ENCODE measurements around the gene ZBTB20. TPM values are rescaled to one million over a fixed set of nuclear protein-coding genes. Genes with fewer than 3 reads are reported as not detected.
A peak's percentile ranks its signal among the peaks of the same experiment; 100 is the strongest.

Gene ZBTB20
- total and polyA plus RNA-seq, 5 experiments from 2014 or later = 16.5 to 50.8 (median 22.0) TPM

DNA sequence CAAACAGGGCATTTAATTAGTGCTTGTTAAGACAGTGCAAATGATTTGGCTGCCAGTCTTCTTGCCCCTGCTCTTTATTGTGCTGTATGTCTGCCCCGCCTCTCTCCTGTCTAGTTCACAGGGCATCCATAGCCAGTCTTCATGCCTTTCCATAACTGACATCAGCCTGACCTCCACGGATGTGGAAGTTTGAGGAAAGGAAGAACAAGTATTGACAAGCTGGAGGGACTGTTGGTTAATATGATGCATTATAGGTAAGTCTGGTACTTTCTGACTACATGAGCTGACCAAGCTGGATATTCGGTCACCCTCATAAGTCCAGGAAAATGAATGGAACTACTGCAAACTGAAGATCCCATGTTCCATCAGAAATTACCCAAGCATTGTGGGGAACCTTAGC is 527.3 kb downstream of the ZBTB20 start:
- Mint-ChIP-seq H3K36me3 (peaks cover 0 to 28% (median 15%) of the 10 kb centered on the region in 3 donors), H3K9me3 (no peaks in the 10 kb centered on the region), H3K4me1 (peaks cover 0 to 8% (median 2%) of the 10 kb centered on the region in 4 donors), H3K27me3 (no peaks in the 10 kb centered on the region), H3K4me3 (no peak overlapping the region), H3K27ac (no peak overlapping the region)
- ATAC-seq (no peak), DNase-seq (no peak)
- POLR2A ChIA-PET = no interaction called here

DNA sequence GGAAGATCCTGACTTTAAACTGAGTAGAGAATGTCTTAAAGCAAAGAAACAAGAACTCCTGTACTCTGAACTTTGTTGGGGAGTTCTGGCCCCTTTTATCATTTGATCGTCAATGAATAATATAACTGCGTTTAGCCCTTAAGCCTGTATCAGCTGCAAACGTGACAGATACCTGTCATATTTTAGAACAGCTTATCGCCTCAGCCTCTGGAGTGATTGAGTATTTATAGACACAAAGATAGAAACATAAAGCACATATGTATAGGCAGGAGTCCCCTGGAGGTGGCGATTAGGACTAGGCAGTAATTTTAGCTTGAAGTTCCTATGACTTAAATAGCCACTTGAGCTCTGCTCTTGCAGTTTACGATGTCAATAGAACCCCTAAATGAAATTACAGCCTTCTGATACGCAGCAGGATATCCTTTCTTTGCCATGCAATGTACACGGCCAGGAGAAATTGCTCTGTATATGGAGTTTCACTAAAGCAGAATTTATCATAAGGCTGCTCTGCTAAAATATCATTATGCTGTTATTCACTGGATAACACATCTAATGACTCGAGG is 531.5 kb downstream of the ZBTB20 start:
- DNase-seq = no peak
- POLR2A ChIA-PET = no interaction called here
- ATAC-seq = no peak
- Mint-ChIP-seq H3K27me3 (no peaks in the 10 kb centered on the region), H3K36me3 (peaks cover 0 to 9% (median 6%) of the 10 kb centered on the region in 3 donors), H3K27ac (no peak overlapping the region), H3K9me3 (no peaks in the 10 kb centered on the region), H3K4me1 (peaks cover 0 to 9% (median under 1%) of the 10 kb centered on the region in 4 donors), H3K4me3 (no peak overlapping the region)

DNA sequence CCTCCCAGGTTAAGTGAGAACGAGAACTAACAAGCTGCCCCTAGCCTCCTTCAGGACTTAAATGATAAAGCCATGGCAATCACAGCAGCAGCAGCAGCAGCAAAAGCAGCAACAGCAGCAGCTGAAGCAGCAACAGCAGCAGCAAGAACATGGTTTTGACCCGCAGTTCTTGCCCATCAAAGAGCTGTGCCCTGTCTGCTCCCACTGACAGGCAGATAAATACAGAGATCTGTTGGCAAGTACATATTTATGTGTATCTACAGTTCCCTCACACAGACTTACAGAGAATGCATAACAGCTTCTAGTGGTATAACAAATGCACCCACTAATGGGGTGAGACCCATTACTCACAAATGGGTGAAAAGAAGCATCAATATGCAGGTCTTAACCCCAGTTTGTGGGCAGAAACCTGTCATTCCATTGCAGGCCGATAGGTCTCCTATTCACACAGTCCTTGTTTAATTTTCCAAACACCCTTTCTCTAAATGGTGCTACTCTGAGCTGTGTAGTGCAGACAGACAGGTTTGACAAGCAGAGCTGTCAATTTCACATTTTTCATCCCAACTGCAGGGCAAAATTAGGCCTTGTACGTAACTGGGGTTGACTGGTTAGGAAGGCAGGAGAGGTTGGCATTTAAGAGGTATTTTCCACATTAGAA is 537.0 kb downstream of the ZBTB20 start:
- POLR2A ChIA-PET = no interaction called here
- Mint-ChIP-seq H3K9me3 (no peaks in the 10 kb centered on the region), H3K36me3 (peaks cover 0 to 11% (median 11%) of the 10 kb centered on the region in 3 donors), H3K27ac (no peak overlapping the region), H3K4me3 (no peak overlapping the region), H3K27me3 (no peaks in the 10 kb centered on the region), H3K4me1 (peaks cover 0 to 11% (median 5%) of the 10 kb centered on the region in 4 donors)
- DNase-seq (no peak), ATAC-seq (no peak)

GRCh38 chr3:114608293-114608692 is 538.8 kb downstream of the ZBTB20 start:
- Mint-ChIP-seq H3K4me1 (peaks cover 0 to 7% (median 5%) of the 10 kb centered on the region in 4 donors), H3K4me3 (no peak overlapping the region), H3K27ac (no peak overlapping the region), H3K27me3 (no peaks in the 10 kb centered on the region), H3K36me3 (peaks cover 0 to 15% (median 11%) of the 10 kb centered on the region in 3 donors), H3K9me3 (no peaks in the 10 kb centered on the region)
- ATAC-seq = no peak
- DNase-seq = no peak
- POLR2A ChIA-PET = no interaction called here

GRCh38 chr3:114606336-114606735 is 540.8 kb downstream of the ZBTB20 start:
- Mint-ChIP-seq H3K27me3 (no peaks in the 10 kb centered on the region), H3K36me3 (peaks cover 0 to 12% (median 9%) of the 10 kb centered on the region in 3 donors), H3K4me3 (no peak overlapping the region), H3K27ac (peak overlapping the region in 1 of 10 donors; percentile 10), H3K9me3 (no peaks in the 10 kb centered on the region), H3K4me1 (peaks cover 0 to 6% (median 4%) of the 10 kb centered on the region in 4 donors)
- DNase-seq = no peak
- no peak for ATAC-seq
- POLR2A ChIA-PET = no interaction called here

DNA sequence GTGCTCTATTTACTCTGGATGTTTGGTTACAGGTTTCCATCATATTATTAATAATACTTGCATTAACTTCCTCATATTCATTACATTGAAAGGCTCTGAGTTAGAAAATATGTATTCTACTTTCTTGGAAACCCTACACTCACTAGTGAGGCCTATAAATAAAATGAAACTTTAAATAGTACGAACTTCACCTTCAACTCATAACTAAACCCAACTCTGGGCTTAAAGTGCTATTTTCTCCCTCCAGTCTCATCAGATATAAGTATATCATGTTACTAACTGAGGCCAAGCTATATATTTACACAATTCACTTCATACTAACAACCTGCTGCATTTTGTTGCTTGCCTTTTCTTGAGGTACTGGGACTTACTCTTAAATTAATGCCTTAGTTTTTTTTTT is 546.5 kb downstream of the ZBTB20 start:
- ATAC-seq (no peak), DNase-seq (no peak)
- Mint-ChIP-seq H3K27me3 (no peaks in the 10 kb centered on the region), H3K27ac (no peak overlapping the region), H3K9me3 (no peaks in the 10 kb centered on the region), H3K4me3 (no peak overlapping the region), H3K36me3 (peaks cover 0 to 18% (median 9%) of the 10 kb centered on the region in 3 donors), H3K4me1 (peaks cover 0 to 4% (median under 1%) of the 10 kb centered on the region in 4 donors)
- POLR2A ChIA-PET = no interaction called here

DNA sequence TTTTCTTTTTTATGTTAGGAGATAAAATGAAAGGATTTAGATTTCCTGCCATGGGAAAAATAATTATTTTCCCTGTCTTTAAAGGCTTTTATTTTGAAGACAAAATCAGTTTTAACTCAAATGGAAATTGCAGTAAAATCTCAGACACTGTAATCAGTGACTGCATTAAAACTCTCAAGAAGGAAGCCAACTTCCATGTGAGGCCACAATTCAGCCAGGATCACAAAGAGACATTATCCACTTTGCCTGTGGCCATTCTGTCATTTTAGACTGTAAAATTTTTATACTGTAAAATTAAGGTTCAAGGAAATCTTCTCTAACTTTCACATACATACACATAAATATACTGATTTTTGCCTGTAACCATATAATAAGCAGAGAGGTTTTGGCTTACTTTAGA is 549.2 kb downstream of the ZBTB20 start:
- DNase-seq = no peak
- H3K4me1 Mint-ChIP-seq = peaks cover 0 to 3% (median under 1%) of the 10 kb centered on the region in 4 donors
- no peak for ATAC-seq
- H3K36me3 Mint-ChIP-seq = peaks cover 0 to 12% (median 6%) of the 10 kb centered on the region in 3 donors
- no peak overlapping the region for H3K4me3 Mint-ChIP-seq
- H3K9me3 Mint-ChIP-seq = peaks cover 0 to 2% (median 0%) of the 10 kb centered on the region in 9 donors
- H3K27ac Mint-ChIP-seq = no peak overlapping the region
- POLR2A ChIA-PET = no interaction called here
- no peaks in the 10 kb centered on the region for H3K27me3 Mint-ChIP-seq

GRCh38 chr3:114597012-114597411 is 550.1 kb downstream of the ZBTB20 start:
- Mint-ChIP-seq H3K4me3 (no peak overlapping the region), H3K27me3 (no peaks in the 10 kb centered on the region), H3K4me1 (peaks cover 0 to 3% (median under 1%) of the 10 kb centered on the region in 4 donors), H3K36me3 (peaks cover 0 to 12% (median 6%) of the 10 kb centered on the region in 3 donors), H3K9me3 (peaks cover 0 to 2% (median 0%) of the 10 kb centered on the region in 9 donors), H3K27ac (no peak overlapping the region)
- ATAC-seq (no peak), DNase-seq (no peak)
- POLR2A ChIA-PET = no interaction called here

DNA sequence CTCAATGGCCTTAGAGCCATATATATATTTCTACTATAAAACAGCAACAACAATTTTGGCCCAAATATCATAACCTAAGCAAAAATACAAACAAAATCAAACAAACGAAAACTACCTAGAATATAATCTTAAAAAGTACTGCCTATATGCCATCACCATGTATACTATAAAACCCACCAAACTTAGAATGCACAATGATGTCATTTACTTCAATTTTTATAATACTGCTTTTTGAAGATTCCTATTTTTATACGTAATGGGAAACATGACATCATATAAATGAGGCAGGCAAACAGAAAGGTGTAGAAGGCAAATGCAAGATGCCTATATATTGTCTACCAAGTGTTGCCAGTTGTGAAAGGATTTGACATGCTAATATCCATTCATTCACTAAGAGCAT is 550.9 kb downstream of the ZBTB20 start:
- peaks cover 0 to 12% (median 6%) of the 10 kb centered on the region in 3 donors for H3K36me3 Mint-ChIP-seq
- no peak for DNase-seq
- peaks cover 0 to 2% (median 0%) of the 10 kb centered on the region in 9 donors for H3K9me3 Mint-ChIP-seq
- POLR2A ChIA-PET = no interaction called here
- no peaks in the 10 kb centered on the region for H3K27me3 Mint-ChIP-seq
- no peak overlapping the region for H3K4me3 Mint-ChIP-seq
- H3K27ac Mint-ChIP-seq = no peak overlapping the region
- ATAC-seq = no peak
- peaks cover 0 to 3% (median under 1%) of the 10 kb centered on the region in 4 donors for H3K4me1 Mint-ChIP-seq

DNA sequence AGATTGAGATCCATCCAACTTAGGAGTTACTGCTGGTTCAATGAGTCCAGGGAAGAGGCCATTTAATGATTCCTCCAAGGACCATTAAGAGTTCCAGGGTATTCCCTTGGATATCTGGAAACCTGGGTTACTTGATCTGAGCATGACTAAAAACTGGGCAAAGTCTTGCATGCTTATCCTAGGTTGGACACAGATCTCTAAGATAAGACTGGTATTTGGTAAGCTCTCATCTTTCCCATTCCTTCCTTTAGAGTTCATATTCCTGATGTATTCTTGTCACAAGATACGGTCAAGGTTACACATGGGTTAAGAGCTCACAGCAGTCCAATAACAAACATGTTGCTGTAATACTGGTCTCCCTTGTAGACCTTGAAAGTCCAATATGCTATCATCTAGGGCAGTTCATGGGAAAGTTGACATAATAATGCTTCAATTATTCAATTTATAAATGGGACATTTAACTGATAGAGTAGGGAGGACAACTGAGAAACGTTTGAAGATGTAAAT is 551.5 kb downstream of the ZBTB20 start:
- Mint-ChIP-seq H3K27ac (no peak overlapping the region), H3K36me3 (peaks cover 0 to 14% (median 6%) of the 10 kb centered on the region in 3 donors), H3K27me3 (no peaks in the 10 kb centered on the region), H3K4me1 (peaks cover 0 to 3% (median under 1%) of the 10 kb centered on the region in 4 donors), H3K4me3 (no peak overlapping the region), H3K9me3 (peaks cover 0 to 2% (median 0%) of the 10 kb centered on the region in 9 donors)
- POLR2A ChIA-PET = no interaction called here
- ATAC-seq (no peak), DNase-seq (no peak)

- H3K4me1 Mint-ChIP-seq = peaks cover 0 to 19% (median 3%) of the 10 kb centered on the region in 4 donors
These were observed 556.6 kb downstream of the ZBTB20 start for GRCh38 chr3:114590309-114591047.

GRCh38 chr3:114587986-114588385 is 559.1 kb downstream of the ZBTB20 start:
- POLR2A ChIA-PET = no interaction called here
- Mint-ChIP-seq H3K4me3 (no peak overlapping the region), H3K9me3 (no peaks in the 10 kb centered on the region), H3K4me1 (peaks cover 2 to 26% (median 8%) of the 10 kb centered on the region in 4 donors), H3K27ac (no peak overlapping the region), H3K36me3 (peaks cover 0 to 21% (median 17%) of the 10 kb centered on the region in 3 donors), H3K27me3 (no peaks in the 10 kb centered on the region)
- ATAC-seq = no peak
- no peak for DNase-seq

More at GRCh38 chr3:114590309-114591047, 556.6 kb downstream of the ZBTB20 start:
- no peak overlapping the region for H3K4me3 Mint-ChIP-seq
- peaks cover 0 to 2% (median 0%) of the 10 kb centered on the region in 9 donors for H3K9me3 Mint-ChIP-seq
- POLR2A ChIA-PET = interaction anchor here (0.7 kb wide), 1 partner anchor 981 kb away, joined by 3 read pairs; no protein-coding TSS in a partner anchor
- peaks cover 0 to 18% (median 14%) of the 10 kb centered on the region in 3 donors for H3K36me3 Mint-ChIP-seq
- ATAC-seq = no peak
- no peaks in the 10 kb centered on the region for H3K27me3 Mint-ChIP-seq
- no peak for DNase-seq
- no peak overlapping the region for H3K27ac Mint-ChIP-seq

DNA sequence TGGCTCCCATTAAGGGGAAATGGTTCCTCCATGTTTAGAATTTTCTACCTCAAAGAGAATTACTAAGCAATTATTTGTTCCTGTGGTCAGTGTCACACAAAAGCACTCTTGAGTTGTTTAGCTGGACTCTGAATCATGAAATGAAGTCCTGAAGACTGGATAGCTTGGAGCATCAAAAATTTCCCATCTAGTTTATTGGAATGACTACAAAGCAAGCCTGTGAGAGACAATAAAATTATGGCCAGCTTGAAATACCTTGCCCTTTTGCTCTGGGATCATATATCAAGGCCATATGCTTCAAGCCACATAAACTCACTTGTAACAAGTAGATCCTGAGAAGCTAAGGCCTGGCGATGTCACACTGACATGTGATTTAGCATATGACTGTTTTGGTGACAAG is 561.0 kb downstream of the ZBTB20 start:
- H3K9me3 Mint-ChIP-seq = no peaks in the 10 kb centered on the region
- peaks cover 5 to 26% (median 10%) of the 10 kb centered on the region in 4 donors for H3K4me1 Mint-ChIP-seq
- POLR2A ChIA-PET = no interaction called here
- no peak overlapping the region for H3K4me3 Mint-ChIP-seq
- H3K27ac Mint-ChIP-seq = no peak overlapping the region
- no peak for ATAC-seq
- peaks cover 0 to 30% (median 17%) of the 10 kb centered on the region in 3 donors for H3K36me3 Mint-ChIP-seq
- DNase-seq = no peak
- no peaks in the 10 kb centered on the region for H3K27me3 Mint-ChIP-seq
